ENCODE data around the gene PGRMC2.

PGRMC2 gene

DNA sequence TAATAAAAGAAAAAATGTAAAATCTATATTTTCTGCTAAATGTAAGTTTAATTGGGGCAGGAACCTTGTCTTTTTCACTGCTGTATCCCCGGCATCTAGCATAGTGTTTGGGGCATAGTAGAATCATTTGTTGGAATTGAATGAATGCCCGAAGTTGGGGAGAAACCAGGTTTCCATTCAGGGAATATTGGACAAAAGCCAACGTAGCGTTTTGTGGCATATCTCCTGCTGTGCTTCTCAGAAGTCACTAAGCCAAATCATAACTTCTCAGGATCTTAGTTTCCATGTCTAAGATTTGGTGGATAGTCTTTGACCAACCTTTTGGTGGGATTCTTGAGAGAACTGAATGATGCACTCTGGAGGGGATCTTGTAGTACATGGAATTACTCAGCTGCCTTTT, 42.0 kb upstream of the PGRMC2 start:
- TF ChIP-seq NFIC (IDR thresholded peaks at IDR 0.05) (peak; percentile 76), FOXM1 (IDR thresholded peaks at IDR 0.05; ENCODE audit: borderline replicate concordance, low read depth) (no peak)

DNA sequence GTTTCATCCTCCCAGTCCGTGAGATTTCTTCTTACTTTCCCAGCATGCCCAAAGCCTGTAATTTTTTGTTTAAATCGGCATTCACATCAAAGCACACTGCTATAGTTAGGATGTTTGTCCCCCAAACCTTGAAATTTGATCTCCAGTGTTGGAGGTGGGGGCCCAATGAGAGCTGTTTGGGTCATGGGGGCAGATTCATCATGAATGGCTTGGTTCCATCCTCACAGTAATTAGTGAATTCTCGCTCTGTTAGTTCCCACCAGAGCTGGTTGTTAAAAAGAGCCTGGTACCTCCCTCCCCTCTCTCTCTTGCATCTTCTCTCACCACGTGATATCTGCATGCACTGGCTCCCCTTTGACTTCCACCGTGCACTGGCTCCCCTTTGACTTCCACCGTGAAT, 40.5 kb upstream of the PGRMC2 start:
- TF ChIP-seq EGR1 (IDR thresholded peaks at IDR 0.05) (no peak), EP300 (IDR thresholded peaks at IDR 0.05; ENCODE audit: borderline replicate concordance) (no peak), TCF12 (IDR thresholded peaks at IDR 0.05; ENCODE audit: low read depth) (no peak), RAD21 (IDR thresholded peaks at IDR 0.05; ENCODE audit: low read depth) (no peak), ZBTB7A (IDR thresholded peaks at IDR 0.05; ENCODE audit: low read depth) (no peak), TAF1 (IDR thresholded peaks at IDR 0.05; ENCODE audit: low read depth) (no peak), CREB1 (IDR thresholded peaks at IDR 0.05; ENCODE audit: low read depth) (no peak)
- TF ChIP-seq, protein P1, sequence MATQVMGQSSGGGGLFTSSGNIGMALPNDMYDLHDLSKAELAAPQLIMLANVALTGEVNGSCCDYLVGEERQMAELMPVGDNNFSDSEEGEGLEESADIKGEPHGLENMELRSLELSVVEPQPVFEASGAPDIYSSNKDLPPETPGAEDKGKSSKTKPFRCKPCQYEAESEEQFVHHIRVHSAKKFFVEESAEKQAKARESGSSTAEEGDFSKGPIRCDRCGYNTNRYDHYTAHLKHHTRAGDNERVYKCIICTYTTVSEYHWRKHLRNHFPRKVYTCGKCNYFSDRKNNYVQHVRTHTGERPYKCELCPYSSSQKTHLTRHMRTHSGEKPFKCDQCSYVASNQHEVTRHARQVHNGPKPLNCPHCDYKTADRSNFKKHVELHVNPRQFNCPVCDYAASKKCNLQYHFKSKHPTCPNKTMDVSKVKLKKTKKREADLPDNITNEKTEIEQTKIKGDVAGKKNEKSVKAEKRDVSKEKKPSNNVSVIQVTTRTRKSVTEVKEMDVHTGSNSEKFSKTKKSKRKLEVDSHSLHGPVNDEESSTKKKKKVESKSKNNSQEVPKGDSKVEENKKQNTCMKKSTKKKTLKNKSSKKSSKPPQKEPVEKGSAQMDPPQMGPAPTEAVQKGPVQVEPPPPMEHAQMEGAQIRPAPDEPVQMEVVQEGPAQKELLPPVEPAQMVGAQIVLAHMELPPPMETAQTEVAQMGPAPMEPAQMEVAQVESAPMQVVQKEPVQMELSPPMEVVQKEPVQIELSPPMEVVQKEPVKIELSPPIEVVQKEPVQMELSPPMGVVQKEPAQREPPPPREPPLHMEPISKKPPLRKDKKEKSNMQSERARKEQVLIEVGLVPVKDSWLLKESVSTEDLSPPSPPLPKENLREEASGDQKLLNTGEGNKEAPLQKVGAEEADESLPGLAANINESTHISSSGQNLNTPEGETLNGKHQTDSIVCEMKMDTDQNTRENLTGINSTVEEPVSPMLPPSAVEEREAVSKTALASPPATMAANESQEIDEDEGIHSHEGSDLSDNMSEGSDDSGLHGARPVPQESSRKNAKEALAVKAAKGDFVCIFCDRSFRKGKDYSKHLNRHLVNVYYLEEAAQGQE (IDR thresholded peaks at IDR 0.05; ENCODE audit: low read depth), result no peak
- TF ChIP-seq, protein P2, sequence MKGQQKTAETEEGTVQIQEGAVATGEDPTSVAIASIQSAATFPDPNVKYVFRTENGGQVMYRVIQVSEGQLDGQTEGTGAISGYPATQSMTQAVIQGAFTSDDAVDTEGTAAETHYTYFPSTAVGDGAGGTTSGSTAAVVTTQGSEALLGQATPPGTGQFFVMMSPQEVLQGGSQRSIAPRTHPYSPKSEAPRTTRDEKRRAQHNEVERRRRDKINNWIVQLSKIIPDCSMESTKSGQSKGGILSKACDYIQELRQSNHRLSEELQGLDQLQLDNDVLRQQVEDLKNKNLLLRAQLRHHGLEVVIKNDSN (IDR thresholded peaks at IDR 0.05), result no peak

DNA sequence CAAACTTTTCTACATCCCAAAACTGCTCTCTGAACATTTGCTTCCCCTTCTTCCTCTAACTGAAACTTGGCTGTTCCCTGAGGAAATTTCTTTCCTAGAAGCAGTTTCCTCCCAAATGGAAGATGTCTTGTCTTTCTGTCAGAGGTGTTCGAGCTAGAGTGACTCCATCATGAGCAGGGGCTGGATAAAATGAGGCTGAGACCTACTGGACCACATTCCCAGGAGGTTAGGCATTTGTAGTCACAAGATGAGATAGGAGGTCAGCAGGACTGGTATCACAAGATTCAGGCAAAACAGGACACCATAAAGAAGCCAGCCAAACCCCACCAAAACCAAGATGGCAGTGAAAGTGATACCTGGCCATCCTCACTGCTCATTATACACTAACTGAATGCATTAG, 35.8 kb upstream of the PGRMC2 start:
- no peak for TF ChIP-seq CREB1 (IDR thresholded peaks at IDR 0.05; ENCODE audit: low read depth)
- no peak for TF ChIP-seq EP300 (IDR thresholded peaks at IDR 0.05; ENCODE audit: borderline replicate concordance)
- TF ChIP-seq, protein P1 (IDR thresholded peaks at IDR 0.05; ENCODE audit: low read depth), result no peak
- no peak for TF ChIP-seq TCF12 (IDR thresholded peaks at IDR 0.05; ENCODE audit: low read depth)
- TF ChIP-seq, protein P3, sequence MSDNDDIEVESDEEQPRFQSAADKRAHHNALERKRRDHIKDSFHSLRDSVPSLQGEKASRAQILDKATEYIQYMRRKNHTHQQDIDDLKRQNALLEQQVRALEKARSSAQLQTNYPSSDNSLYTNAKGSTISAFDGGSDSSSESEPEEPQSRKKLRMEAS (IDR thresholded peaks at IDR 0.05), result no peak
- TF ChIP-seq EGR1 (IDR thresholded peaks at IDR 0.05), result no peak

DNA sequence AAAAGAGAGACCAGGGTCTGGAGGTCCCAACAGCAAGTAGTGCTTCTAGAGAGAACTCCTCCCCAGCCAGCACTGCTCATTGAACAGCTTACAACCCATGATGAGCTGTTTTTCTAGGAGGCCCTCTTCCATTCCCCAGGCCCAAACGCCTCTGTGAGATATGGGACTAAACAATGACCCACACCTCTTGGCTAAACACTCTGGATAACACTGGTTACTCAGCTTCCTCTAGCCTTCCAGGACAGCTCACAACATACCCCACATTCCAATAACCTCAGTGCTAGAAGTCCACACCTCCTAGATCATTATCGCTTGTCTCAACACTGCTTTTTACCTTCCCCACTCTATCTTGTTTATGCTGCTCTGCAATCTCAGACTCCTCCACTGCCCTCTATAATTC, 35.4 kb upstream of the PGRMC2 start:
- TF ChIP-seq ZBTB7A (IDR thresholded peaks at IDR 0.05; ENCODE audit: low read depth), result no peak
- peak; percentile 42; the same call in 1 of the 2 replicates for TF ChIP-seq TEAD4 (IDR thresholded peaks at IDR 0.05)

DNA sequence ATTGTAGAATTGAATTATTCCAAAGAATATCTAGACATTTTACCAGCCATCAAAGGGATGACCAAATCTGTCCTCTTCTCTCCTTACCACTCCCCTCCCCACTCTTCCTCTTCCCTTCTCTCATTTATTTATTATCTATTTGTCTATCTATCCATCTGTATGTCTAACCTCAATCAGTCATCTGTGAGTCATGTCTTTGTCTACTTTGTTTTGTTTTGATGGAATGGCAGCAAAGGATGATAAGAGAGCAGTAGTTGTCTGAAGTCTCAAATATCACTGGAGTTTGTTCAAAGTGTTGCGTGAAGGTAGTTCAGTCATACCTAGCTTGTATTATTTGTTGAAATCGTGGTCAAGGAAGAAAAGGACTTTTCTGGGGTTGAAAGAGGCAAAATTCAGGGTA, 34.7 kb upstream of the PGRMC2 start:
- TF ChIP-seq CEBPB (IDR thresholded peaks at IDR 0.05) (no peak), TCF12 (IDR thresholded peaks at IDR 0.05; ENCODE audit: low read depth) (no peak), EGR1 (IDR thresholded peaks at IDR 0.05) (no peak)
- TF ChIP-seq, protein P3 (IDR thresholded peaks at IDR 0.05), result no peak
- TF ChIP-seq, protein P1 (IDR thresholded peaks at IDR 0.05; ENCODE audit: low read depth), result no peak
- TF ChIP-seq, protein P2 (IDR thresholded peaks at IDR 0.05), result no peak

DNA sequence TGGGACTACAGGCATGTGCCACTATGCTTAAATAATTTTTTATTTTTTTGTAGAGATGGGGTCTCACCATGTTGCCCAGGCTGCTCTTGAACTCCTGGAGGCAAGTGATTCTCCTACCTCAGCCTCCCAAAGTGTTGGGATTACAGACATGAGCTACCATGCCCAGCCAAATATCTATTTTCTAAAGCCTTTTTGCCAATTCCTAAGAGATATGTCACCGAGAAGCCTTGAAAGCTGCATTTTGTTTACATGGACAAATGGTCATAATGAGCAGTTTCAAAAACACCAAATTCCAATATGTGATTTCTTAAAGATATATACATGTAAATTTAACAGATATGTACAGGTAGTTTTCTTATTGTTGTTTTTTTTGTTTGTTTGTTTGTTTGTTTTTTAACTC, 33.0 kb upstream of the PGRMC2 start:
- no peak for TF ChIP-seq CEBPB (IDR thresholded peaks at IDR 0.05)
- TF ChIP-seq TCF12 (IDR thresholded peaks at IDR 0.05; ENCODE audit: low read depth), result no peak
- TF ChIP-seq TAF1 (IDR thresholded peaks at IDR 0.05; ENCODE audit: low read depth), result no peak
- no peak for TF ChIP-seq FOXM1 (IDR thresholded peaks at IDR 0.05; ENCODE audit: borderline replicate concordance, low read depth)
- TF ChIP-seq, protein P1 (IDR thresholded peaks at IDR 0.05; ENCODE audit: low read depth), result no peak
- TF ChIP-seq ZBTB7A (IDR thresholded peaks at IDR 0.05; ENCODE audit: low read depth), result no peak
- no peak for TF ChIP-seq NFIC (IDR thresholded peaks at IDR 0.05)
- TF ChIP-seq EP300 (IDR thresholded peaks at IDR 0.05; ENCODE audit: borderline replicate concordance), result no peak
